ENCODE data around the gene FNBP1. TPM values are rescaled to one million over a fixed set of nuclear protein-coding genes. Genes with fewer than 3 reads are reported as not detected.

FNBP1 gene
- total and polyA plus RNA-seq, 2 of the 13 experiments (the other 11 are each of a cell fraction or from before 2014, with no cell fraction given) = 5.4 to 19.5 TPM

DNA sequence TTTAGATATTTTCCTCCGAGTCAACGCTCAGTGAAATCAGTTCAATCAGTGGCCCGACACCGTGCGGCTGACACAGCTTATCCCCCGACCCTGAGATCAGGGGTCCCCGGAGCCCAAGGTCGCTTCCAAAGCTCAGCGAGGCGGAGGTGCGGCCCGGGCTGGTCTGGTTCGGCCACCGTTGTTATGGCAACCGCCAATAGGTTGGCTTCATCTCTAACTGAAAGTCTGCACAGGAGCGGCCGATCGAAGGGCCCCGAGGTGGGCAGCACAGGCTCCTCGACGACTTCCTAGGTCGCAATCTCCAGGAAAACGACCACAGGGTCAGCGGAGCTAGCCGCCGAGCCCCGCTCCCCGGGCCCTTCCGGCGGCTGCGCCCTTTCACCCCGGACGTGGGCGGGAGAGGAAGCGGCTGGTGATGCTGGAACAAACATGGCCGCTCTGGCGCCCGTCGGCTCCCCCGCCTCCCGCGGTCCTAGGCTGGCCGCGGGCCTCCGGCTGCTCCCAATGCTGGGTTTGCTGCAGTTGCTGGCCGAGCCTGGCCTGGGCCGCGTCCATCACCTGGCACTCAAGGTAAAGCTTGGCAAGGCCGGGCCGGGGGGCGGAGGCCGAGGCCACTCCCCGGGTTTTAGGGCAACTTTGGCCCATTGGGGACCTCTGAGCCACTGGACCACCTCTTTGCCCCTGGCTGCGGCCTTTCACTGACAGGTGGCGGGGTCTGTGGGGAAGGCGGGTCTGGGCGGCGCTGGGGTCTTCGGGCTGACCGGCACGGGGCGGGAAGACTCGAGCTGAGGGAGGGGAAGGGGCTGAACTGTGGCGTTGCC, 10.7 kb upstream of the FNBP1 start, which contains the start of gene GPR107 (continued):
- TF ChIP-seq STAG1 (CRISPR knock-in tag; IDR thresholded peaks at IDR 0.05) (no peak), CHD2 (IDR thresholded peaks at IDR 0.05; ENCODE audit: low read depth, low read length) (no peak), RXRB (CRISPR knock-in tag; IDR thresholded peaks at IDR 0.05; ENCODE audit: borderline replicate concordance) (peak; percentile 48; the same call in 1 of the 2 replicates), ZNF615 (CRISPR knock-in tag; IDR thresholded peaks at IDR 0.05; ENCODE audit: borderline replicate concordance) (0 out of 2 replicates have a peak, but pooled peaks have one; percentile 62), ZNF512 (CRISPR knock-in tag; IDR thresholded peaks at IDR 0.05) (no peak), ZNF790 (CRISPR knock-in tag; IDR thresholded peaks at IDR 0.05; ENCODE audit: borderline replicate concordance) (0 out of 2 replicates have a peak, but pooled peaks have one; percentile 64), CEBPB (IDR thresholded peaks at IDR 0.05; ENCODE audit: borderline replicate concordance, low read depth, low read length) (no peak), AHDC1 (CRISPR knock-in tag; IDR thresholded peaks at IDR 0.05; ENCODE audit: borderline replicate concordance) (no peak; the same call in 1 of the 2 replicates), ZNF7 (CRISPR knock-in tag; IDR thresholded peaks at IDR 0.05) (no peak), KLF6 (CRISPR knock-in tag; IDR thresholded peaks at IDR 0.05) (0 out of 2 replicates have a peak, but pooled peaks have one; percentile 61), IKZF1 (IDR thresholded peaks at IDR 0.05) (no peak), BRD4 (CRISPR knock-in tag; IDR thresholded peaks at IDR 0.05) (peak; percentile 66; the same call in 1 of the 2 replicates), TMF1 (CRISPR knock-in tag; IDR thresholded peaks at IDR 0.05; ENCODE audit: low read depth) (0 out of 2 replicates have a peak, but pooled peaks have one; percentile 8), TAF1 (CRISPR knock-in tag; IDR thresholded peaks at IDR 0.05) (peak; percentile 98), RFX1 (IDR thresholded peaks at IDR 0.05) (peak; percentile 90), MYC (CRISPR knock-in tag; IDR thresholded peaks at IDR 0.05; ENCODE audit: borderline replicate concordance) (peak; percentile 71; the same call in 1 of the 2 replicates), TEAD3 (CRISPR knock-in tag; optimal IDR thresholded peaks at IDR 0.05; ENCODE audit: borderline replicate concordance) (peak; percentile 11), ZNF883 (CRISPR knock-in tag; IDR thresholded peaks at IDR 0.05; ENCODE audit: not compliant biosample characterization) (peak; percentile 67), ZNF629 (CRISPR knock-in tag; conservative IDR thresholded peaks at IDR 0.05) (no peak), MIXL1 (CRISPR knock-in tag; IDR thresholded peaks at IDR 0.05) (no peak), NCOA2 (CRISPR knock-in tag; IDR thresholded peaks at IDR 0.05) (no peak)
- TF ChIP-seq, protein P1, sequence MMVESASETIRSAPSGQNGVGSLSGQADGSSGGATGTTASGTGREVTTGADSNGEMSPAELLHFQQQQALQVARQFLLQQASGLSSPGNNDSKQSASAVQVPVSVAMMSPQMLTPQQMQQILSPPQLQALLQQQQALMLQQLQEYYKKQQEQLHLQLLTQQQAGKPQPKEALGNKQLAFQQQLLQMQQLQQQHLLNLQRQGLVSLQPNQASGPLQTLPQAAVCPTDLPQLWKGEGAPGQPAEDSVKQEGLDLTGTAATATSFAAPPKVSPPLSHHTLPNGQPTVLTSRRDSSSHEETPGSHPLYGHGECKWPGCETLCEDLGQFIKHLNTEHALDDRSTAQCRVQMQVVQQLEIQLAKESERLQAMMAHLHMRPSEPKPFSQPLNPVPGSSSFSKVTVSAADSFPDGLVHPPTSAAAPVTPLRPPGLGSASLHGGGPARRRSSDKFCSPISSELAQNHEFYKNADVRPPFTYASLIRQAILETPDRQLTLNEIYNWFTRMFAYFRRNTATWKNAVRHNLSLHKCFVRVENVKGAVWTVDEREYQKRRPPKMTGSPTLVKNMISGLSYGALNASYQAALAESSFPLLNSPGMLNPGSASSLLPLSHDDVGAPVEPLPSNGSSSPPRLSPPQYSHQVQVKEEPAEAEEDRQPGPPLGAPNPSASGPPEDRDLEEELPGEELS (CRISPR knock-in tag; IDR thresholded peaks at IDR 0.05) = 0 out of 2 replicates have a peak, but pooled peaks have one; percentile 16
